Endothelial cell of umbilical vein (primary cell): Measurements from ENCODE around the gene SIPA1L3.

Experiments
- EZH2 ChIP-seq: IDR thresholded peaks from 2 replicates; pipeline ENCODE4 v1.6.1; 2012; ENCODE audit warnings: borderline replicate concordance, low read depth, mild to moderate bottlenecking, moderate library complexity, low read length, inconsistent platforms; ENCODE audit not compliant: severe bottlenecking
- FOS ChIP-seq: IDR thresholded peaks from 2 replicates; pipeline ENCODE4 v1.6.1; 2011; ENCODE audit warnings: mild to moderate bottlenecking, low read length, moderate library complexity, borderline replicate concordance; ENCODE audit not compliant: insufficient read depth
- GATA2 ChIP-seq: IDR thresholded peaks from 2 replicates; pipeline ENCODE4 v1.7.0; 2011; ENCODE audit warnings: low read depth, mild to moderate bottlenecking, moderate library complexity, mixed read lengths, low read length; ENCODE audit not compliant: insufficient read length, insufficient read depth
- JUN ChIP-seq: IDR thresholded peaks from 2 replicates; pipeline ENCODE4 v1.6.1; 2011; ENCODE audit warnings: borderline replicate concordance, low read depth; ENCODE audit not compliant: insufficient read length, insufficient read depth
- MYC ChIP-seq: IDR thresholded peaks from one replicate; pipeline ENCODE4 v1.6.1; 2011; ENCODE audit warnings: mild to moderate bottlenecking, low read depth, low read length
- POLR2A ChIP-seq: IDR thresholded peaks from 2 replicates; pipeline ENCODE4 v1.6.1; 2012; ENCODE audit warnings: low read depth, mild to moderate bottlenecking, control low read depth, low read length
- POLR2AphosphoS5 ChIP-seq: IDR thresholded peaks from 2 replicates; pipeline ENCODE4 v1.6.1; 2012; ENCODE audit warnings: low read depth, mild to moderate bottlenecking, control low read depth, low read length, moderate library complexity; ENCODE audit not compliant: insufficient read depth
- TF ChIP-seq, protein P1 (sequence below), 2 donors: IDR thresholded peaks; 1 replicate in 1 of 2; 2 replicates in 1 of 2; pipeline ENCODE4 v1.5.1; 2011; ENCODE audit warnings: low read length in 2 of 2, mild to moderate bottlenecking in 2 of 2, moderate library complexity in 2 of 2, control low read depth in 1 of 2, inconsistent platforms in 1 of 2, low read depth in 1 of 2; ENCODE audit not compliant: insufficient read depth in 1 of 2; ENCODE audit errors: extremely low read depth in 1 of 2
- TF ChIP-seq, protein P2 (sequence below): IDR thresholded peaks from 2 replicates; pipeline ENCODE4 v1.6.1; 2011; ENCODE audit not compliant: insufficient read depth, insufficient read length

DNA sequence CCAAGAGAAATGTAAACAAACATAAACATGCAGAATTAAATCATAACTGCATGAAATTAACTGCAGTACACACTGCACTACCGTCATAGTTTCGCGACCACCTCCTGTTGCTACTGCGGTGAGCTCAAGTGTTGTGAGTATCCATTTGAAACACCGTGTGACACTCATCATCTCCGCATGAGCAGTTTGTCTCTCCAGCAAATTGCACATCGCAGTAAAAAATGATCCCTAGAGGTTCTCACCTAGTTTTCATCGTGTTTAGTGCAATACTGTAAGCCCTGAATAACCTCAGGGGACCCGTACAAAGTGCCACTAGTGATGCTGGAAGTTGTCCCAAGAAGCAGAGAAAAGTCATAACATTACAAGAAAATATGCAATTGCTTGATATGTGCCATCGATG, 169.3 kb downstream of the SIPA1L3 start:
- TF ChIP-seq, protein P1, sequence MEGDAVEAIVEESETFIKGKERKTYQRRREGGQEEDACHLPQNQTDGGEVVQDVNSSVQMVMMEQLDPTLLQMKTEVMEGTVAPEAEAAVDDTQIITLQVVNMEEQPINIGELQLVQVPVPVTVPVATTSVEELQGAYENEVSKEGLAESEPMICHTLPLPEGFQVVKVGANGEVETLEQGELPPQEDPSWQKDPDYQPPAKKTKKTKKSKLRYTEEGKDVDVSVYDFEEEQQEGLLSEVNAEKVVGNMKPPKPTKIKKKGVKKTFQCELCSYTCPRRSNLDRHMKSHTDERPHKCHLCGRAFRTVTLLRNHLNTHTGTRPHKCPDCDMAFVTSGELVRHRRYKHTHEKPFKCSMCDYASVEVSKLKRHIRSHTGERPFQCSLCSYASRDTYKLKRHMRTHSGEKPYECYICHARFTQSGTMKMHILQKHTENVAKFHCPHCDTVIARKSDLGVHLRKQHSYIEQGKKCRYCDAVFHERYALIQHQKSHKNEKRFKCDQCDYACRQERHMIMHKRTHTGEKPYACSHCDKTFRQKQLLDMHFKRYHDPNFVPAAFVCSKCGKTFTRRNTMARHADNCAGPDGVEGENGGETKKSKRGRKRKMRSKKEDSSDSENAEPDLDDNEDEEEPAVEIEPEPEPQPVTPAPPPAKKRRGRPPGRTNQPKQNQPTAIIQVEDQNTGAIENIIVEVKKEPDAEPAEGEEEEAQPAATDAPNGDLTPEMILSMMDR (IDR thresholded peaks at IDR 0.05; ENCODE audit: extremely low read depth in 1 of 2, insufficient read depth in 1 of 2, low read depth in 1 of 2, low read length in 2 of 2): no peak
- no peak for TF ChIP-seq POLR2A
- no peak for TF ChIP-seq POLR2AphosphoS5
- TF ChIP-seq EZH2: no peak
- TF ChIP-seq JUN: no peak
- TF ChIP-seq, protein P2, sequence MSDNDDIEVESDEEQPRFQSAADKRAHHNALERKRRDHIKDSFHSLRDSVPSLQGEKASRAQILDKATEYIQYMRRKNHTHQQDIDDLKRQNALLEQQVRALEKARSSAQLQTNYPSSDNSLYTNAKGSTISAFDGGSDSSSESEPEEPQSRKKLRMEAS: no peak
- TF ChIP-seq MYC: no peak
- TF ChIP-seq FOS: no peak
- TF ChIP-seq GATA2: no peak
